Activated T-helper 2 cell treated with anti-CD3 and anti-CD28 coated beads, Interferon-gamma antibody, Interleukin-2, Interleukin-4, amounts not matched to agents 10 μg/mL and 5 μg/mL and 100 μg/mL, durations not matched to agents 14 hours and 24 hours and 36 hours (primary cell): ENCODE results near the gene ZNF850. TPM values are rescaled to one million over a fixed set of nuclear protein-coding genes. Genes with fewer than 3 reads are reported as not detected.
"Not testable (repeated sequence)": the region's sequence is repeated elsewhere in the genome, so short reads cannot be mapped to it uniquely, and the experiment has no call there.

Experiments used
- DNase-seq: peaks from one replicate; pipeline ENCODE4 v3.0.0; 2021; ENCODE audit warnings: low spot score
- H3K27ac Mint-ChIP-seq: one replicate; pipeline ENCODE4 v1.8.0; 2021; ENCODE audit warnings: mixed read lengths
- H3K27me3 Mint-ChIP-seq: one replicate; pipeline ENCODE4 v1.8.0; 2021; ENCODE audit warnings: low read depth, mixed read lengths
- H3K36me3 Mint-ChIP-seq: one replicate; pipeline ENCODE4 v1.8.0; 2021; ENCODE audit warnings: low read depth, mixed read lengths
- H3K4me1 Mint-ChIP-seq: one replicate; pipeline ENCODE4 v1.8.0; 2021; ENCODE audit warnings: low read depth, mixed read lengths
- H3K4me3 Mint-ChIP-seq: one replicate; pipeline ENCODE4 v1.8.0; 2021; ENCODE audit warnings: low read depth, mild to moderate bottlenecking, moderate library complexity, mixed read lengths
- H3K9me3 Mint-ChIP-seq: one replicate; pipeline ENCODE4 v1.8.0; 2021; ENCODE audit warnings: mixed read lengths
- intact Hi-C: fragments of 100-400 bp; cut with micrococcal nuclease; formaldehyde crosslinking; loops from one replicate; pipeline ENCODE4 v1.15.1; 2023
- total RNA-seq: library from RNA; stranded (reverse); gene quantifications from 2 replicates; pipeline ENCODE4 v1.2.3, GENCODE V29; 2022

Gene ZNF850
- 3.3 and 4.7 TPM in 2 replicates for total RNA-seq

GRCh38 chr19:36772311-36773222 is at the start of gene ZNF850:
ZNF850 (minus strand) TSS chr19:36772807; CDS start chr19:36762606, 10,201 bp downstream.
- intact Hi-C loops = loop anchor here (1.0 to 10.0 kb wide), 10 partner anchors 65 to 600 kb away; partner anchors contain the start of genes ZFP14, ZNF260, ZNF345 and ZNF383
- peaks cover 40% of the 10 kb centered on the region for H3K9me3 Mint-ChIP-seq
- peak within 1 kb of the TSS; percentile 90 for H3K27ac Mint-ChIP-seq
- H3K36me3 Mint-ChIP-seq = peaks cover 41% of the 10 kb centered on the region
- peak within 1 kb of the TSS; percentile 95 for H3K4me3 Mint-ChIP-seq
- peaks cover 20% of the 10 kb centered on the region for H3K4me1 Mint-ChIP-seq
- no peaks in the 10 kb centered on the region for H3K27me3 Mint-ChIP-seq
- DNase-seq = peak; percentile 91

- H3K27me3 Mint-ChIP-seq = no peaks in the 10 kb centered on the region
- H3K4me1 Mint-ChIP-seq = no peaks in the 10 kb centered on the region
- intact Hi-C loops = no loop called here
- H3K27ac Mint-ChIP-seq = no peak overlapping the region
- peaks cover 78% of the 10 kb centered on the region for H3K36me3 Mint-ChIP-seq
- H3K4me3 Mint-ChIP-seq = no peak overlapping the region
- DNase-seq = no peak
- H3K9me3 Mint-ChIP-seq = peaks cover 77% of the 10 kb centered on the region
These were observed 49.2 kb upstream of the ZNF850 start for GRCh38 chr19:36821758-36822157.

- Mint-ChIP-seq H3K36me3 (peaks cover 59% of the 10 kb centered on the region), H3K4me3 (no peak overlapping the region), H3K9me3 (peaks cover 63% of the 10 kb centered on the region), H3K27ac (no peak overlapping the region), H3K4me1 (no peaks in the 10 kb centered on the region), H3K27me3 (no peaks in the 10 kb centered on the region)
- no peak for DNase-seq
- intact Hi-C loops = no loop called here
These were observed 46.6 kb upstream of the ZNF850 start for GRCh38 chr19:36819130-36819630.

GRCh38 chr19:36807029-36807428 is 34.4 kb upstream of the ZNF850 start:
- Mint-ChIP-seq H3K9me3 (peaks cover 60% of the 10 kb centered on the region), H3K36me3 (peaks cover 23% of the 10 kb centered on the region), H3K27ac (no peak overlapping the region), H3K4me3 (no peak overlapping the region), H3K4me1 (no peaks in the 10 kb centered on the region), H3K27me3 (no peaks in the 10 kb centered on the region)
- no peak for DNase-seq
- intact Hi-C loops = no loop called here

DNA sequence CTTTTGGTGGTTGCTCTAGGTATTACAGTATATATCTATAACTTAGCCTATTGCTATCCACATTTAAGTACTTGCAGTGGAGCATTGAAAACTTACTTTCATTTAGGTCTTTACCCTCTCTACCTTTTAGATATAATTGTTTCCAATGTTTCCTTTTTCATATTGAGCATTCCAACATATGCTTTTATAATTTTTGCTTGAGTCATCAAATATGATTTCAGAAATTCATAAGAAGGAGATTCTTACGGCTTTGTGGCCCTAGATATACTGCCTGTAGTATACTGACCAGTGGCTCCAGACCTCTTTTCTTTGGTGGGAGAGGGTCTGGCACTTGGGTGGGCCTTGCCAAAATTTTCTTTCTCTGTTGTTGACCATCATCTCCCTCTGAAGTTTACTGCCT is 32.8 kb upstream of the ZNF850 start:
- Mint-ChIP-seq H3K27me3 (no peaks in the 10 kb centered on the region), H3K4me3 (no peak overlapping the region), H3K36me3 (peaks cover 18% of the 10 kb centered on the region), H3K4me1 (no peaks in the 10 kb centered on the region), H3K9me3 (peaks cover 49% of the 10 kb centered on the region), H3K27ac (no peak overlapping the region)
- no peak for DNase-seq
- intact Hi-C loops = no loop called here

GRCh38 chr19:36797786-36798108 is 25.1 kb upstream of the ZNF850 start:
- Mint-ChIP-seq H3K27me3 (no peaks in the 10 kb centered on the region), H3K4me1 (peaks cover 3% of the 10 kb centered on the region), H3K36me3 (peaks cover 17% of the 10 kb centered on the region), H3K27ac (peak overlapping the region; percentile 16), H3K4me3 (peak overlapping the region; percentile 79), H3K9me3 (peaks cover 54% of the 10 kb centered on the region)
- intact Hi-C loops = loop anchor here (1.0 kb wide), 2 partner anchors 41 to 53 kb away; partner anchors contain the start of genes ZNF345 and ZNF790
- DNase-seq = no peak

- DNase-seq = no peak
- H3K4me1 Mint-ChIP-seq = peaks cover 3% of the 10 kb centered on the region
- H3K36me3 Mint-ChIP-seq = peaks cover 20% of the 10 kb centered on the region
- peak overlapping the region; percentile 70 for H3K27ac Mint-ChIP-seq
- peak overlapping the region; percentile 79 for H3K4me3 Mint-ChIP-seq
- intact Hi-C loops = no loop called here
- no peaks in the 10 kb centered on the region for H3K27me3 Mint-ChIP-seq
- H3K9me3 Mint-ChIP-seq = peaks cover 61% of the 10 kb centered on the region
These were observed 24.0 kb upstream of the ZNF850 start for GRCh38 chr19:36796714-36796992.

DNA sequence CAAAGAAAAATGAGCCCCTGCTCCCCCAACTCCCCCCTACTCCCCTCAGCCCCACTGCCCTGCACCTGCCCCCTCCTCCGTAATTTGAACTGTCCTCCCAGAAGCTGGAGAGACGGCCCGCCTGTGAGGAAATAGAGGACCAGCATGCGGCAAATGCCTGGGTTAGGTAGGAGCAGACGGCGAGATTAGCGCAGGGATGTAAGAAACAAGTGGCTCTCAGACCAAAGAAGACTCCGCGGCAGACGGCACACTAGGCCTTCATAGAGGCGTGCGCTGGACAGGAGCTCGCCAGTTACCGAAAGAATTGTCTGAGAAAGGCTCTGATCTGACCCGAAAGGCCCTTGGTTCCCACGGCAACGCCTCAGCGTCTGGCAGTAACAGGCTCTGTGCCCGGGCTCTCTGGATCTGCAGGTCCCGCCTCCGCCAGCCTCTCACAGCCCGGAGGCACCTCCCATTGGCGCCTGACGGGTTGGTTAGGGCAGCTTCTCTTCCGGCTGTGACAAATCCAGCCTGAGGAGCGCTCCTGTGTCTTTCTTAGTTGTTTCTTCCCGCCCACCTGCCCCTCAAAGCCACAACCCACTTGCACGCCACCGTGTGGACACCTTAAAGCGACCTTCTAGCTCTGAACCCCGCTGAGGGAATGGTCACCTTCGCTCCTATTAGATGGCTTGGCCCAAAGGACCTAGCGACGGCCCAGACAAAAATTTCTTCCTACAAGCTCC is 19.0 kb upstream of the ZNF850 start:
- H3K36me3 Mint-ChIP-seq, H3K27ac Mint-ChIP-seq, H3K4me3 Mint-ChIP-seq, H3K4me1 Mint-ChIP-seq, DNase-seq, intact Hi-C loops, H3K27me3 Mint-ChIP-seq: not testable (repeated sequence)
- peaks cover 62% of the 10 kb centered on the region for H3K9me3 Mint-ChIP-seq

DNA sequence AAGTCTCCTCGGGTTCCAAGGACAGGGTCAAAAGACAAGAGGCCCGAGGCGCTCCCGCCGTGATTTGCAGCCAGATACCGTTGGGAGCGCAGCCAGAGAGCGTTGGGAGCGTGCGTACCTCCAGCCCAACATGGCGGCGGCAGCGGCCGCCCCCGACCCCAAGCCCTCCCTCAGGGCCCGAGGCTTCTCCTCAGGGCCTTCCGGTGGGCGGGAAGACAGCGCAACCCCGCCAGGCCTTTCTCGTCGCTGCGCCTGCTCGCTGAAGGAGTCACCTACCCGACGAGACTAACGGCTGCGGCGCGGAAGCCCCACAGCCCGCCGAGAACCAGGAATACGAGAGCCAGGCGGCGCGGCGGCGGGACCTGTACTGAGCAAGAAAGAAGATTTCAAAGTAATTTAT is 3.2 kb upstream of the ZNF850 start:
- DNase-seq = no peak
- Mint-ChIP-seq H3K27ac (no peak overlapping the region), H3K4me1 (peaks cover 19% of the 10 kb centered on the region), H3K36me3 (peaks cover 25% of the 10 kb centered on the region), H3K9me3 (peaks cover 49% of the 10 kb centered on the region), H3K4me3 (no peak overlapping the region), H3K27me3 (no peaks in the 10 kb centered on the region)
- intact Hi-C loops = loop anchor here (10.0 kb wide), 1 partner anchor 439 kb away; the partner anchor contains the start of genes ZNF383 and ZNF585B

GRCh38 chr19:36773223-36773579 is 594 bp upstream of the ZNF850 start:
- H3K36me3 Mint-ChIP-seq = peaks cover 39% of the 10 kb centered on the region
- peaks cover 20% of the 10 kb centered on the region for H3K4me1 Mint-ChIP-seq
- H3K27ac Mint-ChIP-seq = peak overlapping the region; percentile 90
- no peak for DNase-seq
- H3K27me3 Mint-ChIP-seq = no peaks in the 10 kb centered on the region
- peaks cover 45% of the 10 kb centered on the region for H3K9me3 Mint-ChIP-seq
- H3K4me3 Mint-ChIP-seq = peak overlapping the region; percentile 95
- intact Hi-C loops = loop anchor here (1.0 to 10.0 kb wide), 6 partner anchors 64 to 599 kb away; partner anchors contain the start of genes ZNF260, ZNF383, ZNF527 and ZNF566

- peak; percentile 34 for DNase-seq
- H3K4me3 Mint-ChIP-seq = peak overlapping the region; percentile 95
- H3K9me3 Mint-ChIP-seq = peaks cover 40% of the 10 kb centered on the region
- intact Hi-C loops = loop anchor here (1.0 to 10.0 kb wide), 8 partner anchors 66 to 601 kb away; partner anchors contain the start of genes ZFP14, ZNF345, ZNF383 and ZNF527
- no peaks in the 10 kb centered on the region for H3K27me3 Mint-ChIP-seq
- H3K36me3 Mint-ChIP-seq = peaks cover 49% of the 10 kb centered on the region
- H3K4me1 Mint-ChIP-seq = peaks cover 20% of the 10 kb centered on the region
- peak overlapping the region; percentile 90 for H3K27ac Mint-ChIP-seq
These were observed 1.1 kb downstream of the ZNF850 start for GRCh38 chr19:36771261-36772231.
